MM.1S (cell line): ENCODE results near the gene ASIC2.

Experiments
- DNase-seq: peaks from one replicate; pipeline ENCODE4 v3.0.0-alpha.2; 2015
- H2AFZ ChIP-seq: fragments of 300-600 bp; sonication (generic); 2 replicates; pipeline ENCODE4 v1.6.0; 2016; ENCODE audit warnings: antibody characterized with exemption, low read length
- H3F3A ChIP-seq: fragments of 300-600 bp; sonication (generic); 2 replicates; pipeline ENCODE4 v1.6.1; 2016; ENCODE audit warnings: mild to moderate bottlenecking, antibody characterized with exemption, low read length, moderate library complexity, mixed read lengths; ENCODE audit not compliant: insufficient read depth
- H3K27ac ChIP-seq: fragments of 300-600 bp; sonication (generic); 2 replicates; pipeline ENCODE4 v1.5.1; 2016; ENCODE audit warnings: mild to moderate bottlenecking, low read length
- H3K27me3 ChIP-seq: fragments of 300-600 bp; sonication (generic); replicated peaks from 2 replicates; pipeline ENCODE4 v1.6.0; 2016; ENCODE audit warnings: low read length; ENCODE audit not compliant: insufficient read depth
- H3K36me3 ChIP-seq: fragments of 300-600 bp; sonication (generic); replicated peaks from 2 replicates; pipeline ENCODE4 v1.6.1; 2016; ENCODE audit warnings: mild to moderate bottlenecking, low read length, mixed read lengths; ENCODE audit not compliant: insufficient read depth
- H3K4me1 ChIP-seq: fragments of 300-600 bp; sonication (generic); 2 replicates; pipeline ENCODE4 v1.6.1; 2016; ENCODE audit warnings: low read length, mixed read lengths
- H3K4me2 ChIP-seq: fragments of 300-600 bp; sonication (generic); 2 replicates; pipeline ENCODE4 v1.6.0; 2016; ENCODE audit warnings: low read depth, low read length
- H3K4me3 ChIP-seq: fragments of 300-600 bp; sonication (generic); 2 replicates; pipeline ENCODE4 v1.5.1; 2016; ENCODE audit warnings: low read length, mixed read lengths
- H3K79me2 ChIP-seq: fragments of 300-600 bp; sonication (generic); 2 replicates; pipeline ENCODE4 v1.6.1; 2016; ENCODE audit warnings: mixed run types, low read length, mixed read lengths
- H3K9ac ChIP-seq: fragments of 300-600 bp; sonication (generic); 2 replicates; pipeline ENCODE4 v1.6.1; 2016; ENCODE audit warnings: low read length, mixed read lengths
- H3K9me2 ChIP-seq: fragments of 300-600 bp; sonication (generic); replicated peaks from 2 replicates; pipeline ENCODE4 v1.6.1; 2016; ENCODE audit warnings: mild to moderate bottlenecking, low read length, mixed read lengths; ENCODE audit not compliant: insufficient read depth
- H3K9me3 ChIP-seq: fragments of 300-600 bp; sonication (generic); replicated peaks from 2 replicates; pipeline ENCODE4 v1.6.1; 2016; ENCODE audit warnings: mild to moderate bottlenecking, low read length, mixed read lengths; ENCODE audit not compliant: insufficient read depth
- H4K20me1 ChIP-seq: fragments of 300-600 bp; sonication (generic); 2 replicates; pipeline ENCODE4 v1.6.1; 2016; ENCODE audit warnings: mild to moderate bottlenecking, low read length, moderate library complexity, mixed read lengths; ENCODE audit not compliant: insufficient read depth
- EZH2 ChIP-seq: fragments of 300-600 bp; sonication (generic); optimal IDR thresholded peaks from 2 replicates; pipeline ENCODE3; 2017; ENCODE audit warnings: low read depth, mild to moderate bottlenecking, antibody characterized with exemption, low read length, mixed read lengths
- EZH2phosphoT487 ChIP-seq: fragments of 300-600 bp; sonication (generic); IDR thresholded peaks from 2 replicates; pipeline ENCODE4 v1.6.1; 2018; ENCODE audit warnings: antibody characterized with exemption, low read length
- TF ChIP-seq, protein P1 (sequence below): fragments of 300-600 bp; sonication (generic); IDR thresholded peaks from 2 replicates; pipeline ENCODE4 v1.5.1; 2016; ENCODE audit warnings: antibody characterized with exemption, low read length, mixed read lengths

The ASIC2 gene

DNA sequence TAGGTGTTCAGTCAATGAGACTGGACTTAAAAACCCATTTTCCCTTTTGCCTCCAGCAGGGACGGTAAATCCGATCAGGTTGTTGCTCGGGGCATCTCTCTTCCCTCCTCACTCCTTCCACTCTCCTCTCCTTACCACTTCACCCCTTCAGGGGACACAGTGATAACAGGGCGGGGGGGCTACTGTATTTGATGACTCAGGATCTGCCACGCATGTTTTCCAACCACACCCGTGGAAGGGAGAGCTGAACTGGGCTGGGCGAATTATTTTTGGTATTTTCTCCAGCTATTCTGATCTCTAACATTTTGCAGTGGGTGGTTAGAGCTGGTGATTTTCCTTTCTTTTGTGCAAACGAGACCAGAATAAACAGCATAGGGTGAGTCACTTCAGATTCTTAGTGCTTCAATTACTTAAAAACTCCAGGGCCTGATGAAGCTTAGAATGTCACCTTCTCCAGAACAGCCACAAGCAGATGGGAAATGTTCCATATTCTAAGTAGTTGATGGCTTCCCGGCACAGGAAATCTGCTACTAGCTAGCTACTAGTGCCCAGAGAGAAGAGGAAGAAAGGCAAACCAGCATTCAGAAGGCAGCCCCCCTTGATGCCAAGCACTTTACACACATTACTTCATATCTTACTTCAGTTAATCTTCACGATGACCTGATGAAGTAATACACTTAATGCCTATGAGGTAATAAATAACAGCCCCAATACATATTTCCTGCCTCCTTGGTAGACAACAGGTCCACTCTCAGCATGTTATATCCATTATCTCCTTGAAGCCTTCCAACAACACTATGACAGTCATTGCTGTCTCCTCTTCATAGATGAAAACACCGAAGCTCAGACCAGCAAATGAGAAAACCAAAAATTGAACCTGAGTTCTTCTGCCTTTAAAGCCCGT, 74.1 kb downstream of the ASIC2 start:
- Histone ChIP-seq H3K4me1 (no peaks in the 10 kb centered on the region), H3K4me2 (no peak overlapping the region), H3K79me2 (no peaks in the 10 kb centered on the region), H3K9me3 (no peaks in the 10 kb centered on the region), H3F3A (no peaks in the 10 kb centered on the region), H3K9me2 (no peaks in the 10 kb centered on the region), H3K36me3 (no peaks in the 10 kb centered on the region), H4K20me1 (no peaks in the 10 kb centered on the region), H3K9ac (no peak overlapping the region), H3K27ac (no peak overlapping the region), H3K27me3 (no peaks in the 10 kb centered on the region), H3K4me3 (no peak overlapping the region), H2AFZ (no peak overlapping the region)
- no peak for TF ChIP-seq EZH2phosphoT487
- TF ChIP-seq EZH2, result no peak
- TF ChIP-seq, protein P1, sequence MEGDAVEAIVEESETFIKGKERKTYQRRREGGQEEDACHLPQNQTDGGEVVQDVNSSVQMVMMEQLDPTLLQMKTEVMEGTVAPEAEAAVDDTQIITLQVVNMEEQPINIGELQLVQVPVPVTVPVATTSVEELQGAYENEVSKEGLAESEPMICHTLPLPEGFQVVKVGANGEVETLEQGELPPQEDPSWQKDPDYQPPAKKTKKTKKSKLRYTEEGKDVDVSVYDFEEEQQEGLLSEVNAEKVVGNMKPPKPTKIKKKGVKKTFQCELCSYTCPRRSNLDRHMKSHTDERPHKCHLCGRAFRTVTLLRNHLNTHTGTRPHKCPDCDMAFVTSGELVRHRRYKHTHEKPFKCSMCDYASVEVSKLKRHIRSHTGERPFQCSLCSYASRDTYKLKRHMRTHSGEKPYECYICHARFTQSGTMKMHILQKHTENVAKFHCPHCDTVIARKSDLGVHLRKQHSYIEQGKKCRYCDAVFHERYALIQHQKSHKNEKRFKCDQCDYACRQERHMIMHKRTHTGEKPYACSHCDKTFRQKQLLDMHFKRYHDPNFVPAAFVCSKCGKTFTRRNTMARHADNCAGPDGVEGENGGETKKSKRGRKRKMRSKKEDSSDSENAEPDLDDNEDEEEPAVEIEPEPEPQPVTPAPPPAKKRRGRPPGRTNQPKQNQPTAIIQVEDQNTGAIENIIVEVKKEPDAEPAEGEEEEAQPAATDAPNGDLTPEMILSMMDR, result no peak
- no peak for DNase-seq

DNA sequence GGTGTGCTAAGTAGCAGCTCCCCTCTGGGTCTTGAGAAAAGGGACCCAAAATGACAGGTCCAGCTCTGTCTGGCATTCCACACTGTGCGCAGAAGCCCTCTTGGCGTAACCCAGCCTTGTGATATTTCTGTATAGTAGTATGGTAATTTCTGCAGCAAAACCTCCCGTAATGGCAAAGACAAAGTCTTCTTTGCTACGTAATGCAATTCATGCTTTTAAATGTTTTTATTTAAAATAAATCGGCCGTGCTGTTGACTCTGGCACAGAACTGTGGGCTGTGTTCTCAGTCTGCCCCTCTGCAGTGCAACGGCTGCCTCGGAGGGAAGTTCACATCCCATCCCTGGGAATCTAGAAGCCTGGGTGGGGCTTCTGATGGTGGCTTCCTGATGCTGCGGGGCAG, 75.2 kb downstream of the ASIC2 start:
- Histone ChIP-seq H3K9me2 (no peaks in the 10 kb centered on the region), H3K27ac (no peak overlapping the region), H3K79me2 (no peaks in the 10 kb centered on the region), H3F3A (no peaks in the 10 kb centered on the region), H3K36me3 (no peaks in the 10 kb centered on the region), H3K4me1 (no peaks in the 10 kb centered on the region), H3K9me3 (no peaks in the 10 kb centered on the region), H3K27me3 (no peaks in the 10 kb centered on the region), H3K4me3 (no peak overlapping the region), H3K9ac (no peak overlapping the region), H2AFZ (no peak overlapping the region), H4K20me1 (no peaks in the 10 kb centered on the region), H3K4me2 (no peak overlapping the region)
- no peak for DNase-seq
- no peak for TF ChIP-seq EZH2
- TF ChIP-seq, protein P1, result no peak
- TF ChIP-seq EZH2phosphoT487, result no peak

DNA sequence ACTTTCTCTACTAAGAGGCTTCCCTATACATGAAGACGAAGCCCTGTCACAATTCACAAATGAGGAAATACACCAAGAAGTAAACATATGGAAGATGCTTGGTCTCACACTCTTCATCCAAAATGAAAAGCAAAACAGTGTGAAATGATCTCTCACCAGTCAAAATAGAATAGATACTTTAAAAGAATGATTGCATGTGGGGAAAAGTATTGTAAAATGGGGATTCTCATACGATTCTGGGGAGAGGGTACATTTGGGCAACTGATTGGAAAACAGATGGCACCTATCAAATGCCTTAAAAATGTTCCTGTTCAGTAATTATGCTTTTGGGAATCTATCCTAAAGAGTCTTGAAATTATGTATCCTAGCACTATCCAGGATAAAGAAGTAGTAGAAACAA, 78.1 kb downstream of the ASIC2 start:
- H3K9me3 ChIP-seq, result no peaks in the 10 kb centered on the region
- TF ChIP-seq EZH2phosphoT487 (no peak), EZH2 (no peak)
- TF ChIP-seq, protein P1, result no peak
- H3K4me3 ChIP-seq, result no peak overlapping the region
- H3K4me1 ChIP-seq, result no peaks in the 10 kb centered on the region
- H3F3A ChIP-seq, result no peaks in the 10 kb centered on the region
- no peak overlapping the region for H3K9ac ChIP-seq
- H3K9me2 ChIP-seq, result no peaks in the 10 kb centered on the region
- no peaks in the 10 kb centered on the region for H3K36me3 ChIP-seq
- no peaks in the 10 kb centered on the region for H4K20me1 ChIP-seq
- H3K27me3 ChIP-seq, result no peaks in the 10 kb centered on the region
- H3K79me2 ChIP-seq, result no peaks in the 10 kb centered on the region
- H3K27ac ChIP-seq, result no peak overlapping the region
- H2AFZ ChIP-seq, result no peak overlapping the region
- no peak for DNase-seq
- H3K4me2 ChIP-seq, result no peak overlapping the region
